H9 (cell line): ENCODE data around the gene CDKN2C. TPM values are rescaled to one million over a fixed set of nuclear protein-coding genes. Genes with fewer than 3 reads are reported as not detected.

ENCODE experiments used
- DNase-seq: peaks from one replicate; pipeline ENCODE4 v3.0.0-alpha.2; 2017
- H2AFZ ChIP-seq: one replicate; pipeline ENCODE4 v1.6.1; 2013; ENCODE audit warnings: mild to moderate bottlenecking, low read length, control low read depth, moderate library complexity
- H2AK5ac ChIP-seq: 2 replicates; pipeline ENCODE4 v1.6.1; 2013; ENCODE audit warnings: low read length, control low read depth, mixed read lengths; ENCODE audit not compliant: insufficient read length
- H2BK120ac ChIP-seq: one replicate; pipeline ENCODE4 v1.6.1; 2013; ENCODE audit warnings: low read depth, mild to moderate bottlenecking, low read length, control low read depth, inconsistent platforms; ENCODE audit not compliant: poor library complexity, severe bottlenecking
- H2BK12ac ChIP-seq: 2 replicates; pipeline ENCODE4 v1.6.1; 2013; ENCODE audit warnings: low read length, control low read depth, mixed read lengths, low read depth; ENCODE audit not compliant: insufficient read length
- H2BK15ac ChIP-seq: 2 replicates; pipeline ENCODE4 v1.6.1; 2013; ENCODE audit warnings: low read depth, low read length, control low read depth
- H2BK20ac ChIP-seq: one replicate; pipeline ENCODE4 v1.6.1; 2013; ENCODE audit warnings: low read depth, mild to moderate bottlenecking, low read length, control low read depth, inconsistent platforms; ENCODE audit not compliant: poor library complexity, severe bottlenecking
- H2BK5ac ChIP-seq: 2 replicates; pipeline ENCODE4 v1.6.1; 2013; ENCODE audit warnings: low read length, control low read depth, mixed read lengths; ENCODE audit not compliant: insufficient read length
- H3K14ac ChIP-seq: 2 replicates; pipeline ENCODE4 v1.6.1; 2013; ENCODE audit warnings: low read length, control low read depth; ENCODE audit not compliant: insufficient read depth
- H3K18ac ChIP-seq: 2 replicates; pipeline ENCODE4 v1.6.1; 2013; ENCODE audit warnings: low read depth, mild to moderate bottlenecking, mixed read lengths, low read length, control low read depth; ENCODE audit not compliant: insufficient read length
- H3K23ac ChIP-seq: 2 replicates; pipeline ENCODE4 v1.6.1; 2013; ENCODE audit warnings: low read length, control low read depth, mixed read lengths, low read depth; ENCODE audit not compliant: insufficient read length
- H3K23me2 ChIP-seq: 2 replicates; pipeline ENCODE4 v1.6.1; 2013; ENCODE audit warnings: low read depth, mild to moderate bottlenecking, mixed read lengths, low read length, control low read depth; ENCODE audit not compliant: insufficient read length, poor library complexity, severe bottlenecking
- H3K27ac ChIP-seq: 2 replicates; pipeline ENCODE4 v1.5.1; 2013; ENCODE audit warnings: low read length, control low read depth, mixed read lengths, low read depth; ENCODE audit not compliant: insufficient read length
- H3K27me3 ChIP-seq: 2 replicates; pipeline ENCODE4 v1.6.1; 2013; ENCODE audit warnings: low read length, control low read depth, inconsistent platforms; ENCODE audit not compliant: insufficient read depth
- H3K4ac ChIP-seq: 2 replicates; pipeline ENCODE4 v1.6.1; 2013; ENCODE audit warnings: low read depth, mild to moderate bottlenecking, control low read depth, inconsistent platforms, low read length, moderate library complexity
- H3K4me1 ChIP-seq: 2 replicates; pipeline ENCODE4 v1.6.1; 2013; ENCODE audit warnings: low read length, control low read depth, inconsistent platforms; ENCODE audit not compliant: insufficient read depth
- H3K4me2 ChIP-seq: 2 replicates; pipeline ENCODE4 v1.6.1; 2013; ENCODE audit warnings: low read length, control low read depth, mixed read lengths; ENCODE audit not compliant: insufficient read length, insufficient read depth
- H3K56ac ChIP-seq: 2 replicates; pipeline ENCODE4 v1.6.1; 2013; ENCODE audit warnings: low read depth, mild to moderate bottlenecking, mixed read lengths, low read length, control low read depth; ENCODE audit not compliant: insufficient read length
- H3K79me1 ChIP-seq: 2 replicates; pipeline ENCODE4 v1.6.1; 2013; ENCODE audit warnings: low read depth, mild to moderate bottlenecking, moderate library complexity, low read length, control low read depth, inconsistent platforms; ENCODE audit not compliant: insufficient read depth, poor library complexity, severe bottlenecking
- H3K79me2 ChIP-seq: 2 replicates; pipeline ENCODE4 v1.6.1; 2013; ENCODE audit warnings: low read length, control low read depth, inconsistent platforms; ENCODE audit not compliant: insufficient read depth
- H3K9ac ChIP-seq: 2 replicates; pipeline ENCODE4 v1.6.1; 2013; ENCODE audit warnings: low read length, control low read depth, mixed read lengths; ENCODE audit not compliant: insufficient read length; ENCODE audit errors: extremely low read depth
- H3K9me3 ChIP-seq: one replicate; pipeline ENCODE4 v1.6.1; 2013; ENCODE audit warnings: low read depth, low read length, inconsistent platforms; ENCODE audit not compliant: control insufficient read depth
- H3T11ph ChIP-seq: one replicate; pipeline ENCODE4 v1.6.1; 2013; ENCODE audit warnings: mild to moderate bottlenecking, low read length, control low read depth, inconsistent platforms
- H4K20me1 ChIP-seq: one replicate; pipeline ENCODE4 v1.6.1; 2013; ENCODE audit not compliant: control insufficient read depth, insufficient read length, insufficient read depth
- H4K5ac ChIP-seq: 2 replicates; pipeline ENCODE4 v1.6.1; 2013; ENCODE audit warnings: low read depth, mild to moderate bottlenecking, mixed read lengths, low read length, control low read depth; ENCODE audit not compliant: insufficient read length
- H4K8ac ChIP-seq: replicated peaks from 2 replicates; pipeline ENCODE4 v1.6.1; 2013; ENCODE audit warnings: low read length, control low read depth, mixed read lengths, low read depth; ENCODE audit not compliant: insufficient read length
- H4K91ac ChIP-seq: 2 replicates; pipeline ENCODE4 v1.6.1; 2013; ENCODE audit warnings: low read depth, mild to moderate bottlenecking, moderate library complexity, mixed read lengths, low read length, control low read depth; ENCODE audit not compliant: insufficient read length
- H3K27ac Mint-ChIP-seq, 3 experiments: 2 replicates in 2 of 3; 3 replicates in 1 of 3; pipeline ENCODE4 v1.8.0; 2020 to 2021; ENCODE audit warnings: mixed read lengths in 3 of 3, mild to moderate bottlenecking in 1 of 3, moderate library complexity in 1 of 3
- H3K27me3 Mint-ChIP-seq: 2 replicates; pipeline ENCODE4 v1.8.0; 2021; ENCODE audit warnings: low read depth, mild to moderate bottlenecking, moderate library complexity, mixed read lengths
- H3K36me3 Mint-ChIP-seq, 3 experiments: 2 replicates in 2 of 3; 3 replicates in 1 of 3; pipeline ENCODE4 v1.8.0; 2020 to 2021; ENCODE audit warnings: low read depth in 3 of 3, mixed read lengths in 3 of 3; ENCODE audit not compliant: insufficient read depth in 1 of 3
- H3K4me1 Mint-ChIP-seq, 2 experiments: 2 replicates each; pipeline ENCODE4 v1.8.0; 2020; ENCODE audit warnings: mixed read lengths in 2 of 2
- H3K4me3 Mint-ChIP-seq, 2 experiments: 2 replicates in 1 of 2; 3 replicates in 1 of 2; pipeline ENCODE4 v1.8.0; 2020 to 2021; ENCODE audit warnings: mild to moderate bottlenecking in 2 of 2, mixed read lengths in 2 of 2, moderate library complexity in 1 of 2
- H3K9me3 Mint-ChIP-seq, 2 experiments: 2 replicates in 1 of 2; 3 replicates in 1 of 2; pipeline ENCODE4 v1.8.0; 2020; ENCODE audit warnings: mild to moderate bottlenecking in 2 of 2, mixed read lengths in 2 of 2, moderate library complexity in 1 of 2
- WGBS: extraction: QIAGEN DNeasy Blood & Tissue Kit; methylation state at CpG from one replicate; pipeline ENCODE4 v1.1.7; 2013; ENCODE audit warnings: missing lambda C conversion rate, low lambda C conversion rate, mixed read lengths; ENCODE audit not compliant: insufficient read length; ENCODE audit errors: extremely low coverage; 5-methylcytosine and 5-hydroxymethylcytosine counted together
- total RNA-seq: library from RNA; stranded (reverse); gene quantifications from 2 replicates; pipeline ENCODE4 v1.2.1, GENCODE V29; 2021
- TF ChIP-seq, protein P1 (sequence below): fragments of 200-600 bp; sonication (generic); conservative IDR thresholded peaks from 3 replicates; pipeline ENCODE4 v1.8.0; 2021; ENCODE audit warnings: antibody characterized with exemption, mild to moderate bottlenecking

CDKN2C gene
- total RNA-seq, 1 experiment from 2014 or later, result not detected

DNA sequence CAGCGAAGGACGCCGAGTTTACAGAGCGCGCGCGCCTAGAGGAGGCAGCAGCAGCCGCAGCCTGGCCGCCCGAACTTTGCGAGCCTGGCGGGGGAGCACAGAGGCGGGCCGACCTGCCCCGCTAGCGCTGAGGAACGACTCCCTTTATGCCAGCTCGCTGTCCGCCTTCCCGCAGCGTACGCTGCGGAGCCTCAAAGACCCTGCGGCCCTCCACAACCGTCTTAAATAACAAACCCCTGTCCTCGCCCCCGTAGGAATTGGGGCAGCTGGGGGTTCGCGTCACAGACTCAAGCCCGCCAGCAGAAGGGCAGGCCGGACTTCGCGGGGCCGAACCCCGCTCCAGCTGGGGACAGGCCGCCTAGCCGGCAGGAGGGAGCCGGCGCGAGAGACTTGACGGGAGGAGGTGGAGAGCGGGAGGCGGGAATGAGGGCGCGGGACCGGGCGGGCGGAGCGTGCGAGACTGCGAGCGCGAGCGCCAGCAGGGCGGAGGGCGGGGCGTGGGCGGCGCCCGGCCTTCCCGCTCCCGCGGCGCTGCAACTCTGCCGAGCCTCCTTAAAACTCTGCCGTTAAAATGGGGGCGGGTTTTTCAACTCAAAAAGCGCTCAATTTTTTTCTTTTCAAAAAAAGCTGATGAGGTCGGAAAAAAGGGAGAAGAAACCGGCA lies 1.8 kb upstream of the CDKN2C start:
- H3K27ac Mint-ChIP-seq, result no peak overlapping the region
- H3K27ac ChIP-seq, result no peak overlapping the region

More for the DNA sequence above, 1.8 kb upstream of the CDKN2C start:
- H3K27me3 ChIP-seq, result peaks cover 42% of the 10 kb centered on the region
- H3K9me3 ChIP-seq, result no peaks in the 10 kb centered on the region
- no peak overlapping the region for H3K56ac ChIP-seq
- no peak overlapping the region for H3K23ac ChIP-seq
- no peak overlapping the region for H3K18ac ChIP-seq
- peaks cover 17% of the 10 kb centered on the region for H3K23me2 ChIP-seq
- H3K4ac ChIP-seq, result no peak overlapping the region
- H2BK15ac ChIP-seq, result no peak overlapping the region
- WGBS, result no CpG with 5 or more reads among the region's 70 CpGs
- H3K79me1 ChIP-seq, result no peaks in the 10 kb centered on the region
- no peak overlapping the region for H2BK5ac ChIP-seq
- no peaks in the 10 kb centered on the region for H3K36me3 Mint-ChIP-seq
- H2BK20ac ChIP-seq, result no peak overlapping the region
- H4K20me1 ChIP-seq, result no peaks in the 10 kb centered on the region
- H3K4me2 ChIP-seq, result peak overlapping the region; percentile 79
- H3K4me3 Mint-ChIP-seq, result peak overlapping the region; percentile 59 to 84
- no peaks in the 10 kb centered on the region; a peak in 2 of 5 replicates for H3K9me3 Mint-ChIP-seq
- no peak overlapping the region for H4K91ac ChIP-seq
- H2BK120ac ChIP-seq, result no peak overlapping the region
- H2AK5ac ChIP-seq, result no peak overlapping the region
- no peak overlapping the region for H2BK12ac ChIP-seq
- peaks cover 10 to 24% of the 10 kb centered on the region in 2 experiments for H3K4me1 Mint-ChIP-seq
- H2AFZ ChIP-seq, result no peak overlapping the region
- no peak overlapping the region for H3T11ph ChIP-seq
- no peak overlapping the region for H3K14ac ChIP-seq
- TF ChIP-seq, protein P1, sequence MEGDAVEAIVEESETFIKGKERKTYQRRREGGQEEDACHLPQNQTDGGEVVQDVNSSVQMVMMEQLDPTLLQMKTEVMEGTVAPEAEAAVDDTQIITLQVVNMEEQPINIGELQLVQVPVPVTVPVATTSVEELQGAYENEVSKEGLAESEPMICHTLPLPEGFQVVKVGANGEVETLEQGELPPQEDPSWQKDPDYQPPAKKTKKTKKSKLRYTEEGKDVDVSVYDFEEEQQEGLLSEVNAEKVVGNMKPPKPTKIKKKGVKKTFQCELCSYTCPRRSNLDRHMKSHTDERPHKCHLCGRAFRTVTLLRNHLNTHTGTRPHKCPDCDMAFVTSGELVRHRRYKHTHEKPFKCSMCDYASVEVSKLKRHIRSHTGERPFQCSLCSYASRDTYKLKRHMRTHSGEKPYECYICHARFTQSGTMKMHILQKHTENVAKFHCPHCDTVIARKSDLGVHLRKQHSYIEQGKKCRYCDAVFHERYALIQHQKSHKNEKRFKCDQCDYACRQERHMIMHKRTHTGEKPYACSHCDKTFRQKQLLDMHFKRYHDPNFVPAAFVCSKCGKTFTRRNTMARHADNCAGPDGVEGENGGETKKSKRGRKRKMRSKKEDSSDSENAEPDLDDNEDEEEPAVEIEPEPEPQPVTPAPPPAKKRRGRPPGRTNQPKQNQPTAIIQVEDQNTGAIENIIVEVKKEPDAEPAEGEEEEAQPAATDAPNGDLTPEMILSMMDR, result no peak; the same call in none of the 3 replicates
- DNase-seq, result peak; percentile 86
- H3K4me1 ChIP-seq, result no peaks in the 10 kb centered on the region
- peaks cover 92% of the 10 kb centered on the region for H3K27me3 Mint-ChIP-seq
- no peak overlapping the region for H4K8ac ChIP-seq
- H3K79me2 ChIP-seq, result no peaks in the 10 kb centered on the region
- no peak overlapping the region for H4K5ac ChIP-seq
- no peak overlapping the region for H3K9ac ChIP-seq
